ENCODE measurements around the gene OLIG2. TPM values are rescaled to one million over a fixed set of nuclear protein-coding genes. Genes with fewer than 3 reads are reported as not detected.

OLIG2 gene
- total RNA-seq, 2 donors from 2014 or later, result 0.53 TPM; not detected in 1

- TF ChIP-seq CTCF (conservative IDR thresholded peaks at IDR 0.05), result no peak
- no peak overlapping the region for H3K4me3 Mint-ChIP-seq
- peaks cover 44% of the 10 kb centered on the region for H3K4me1 Mint-ChIP-seq
- H3K27ac Mint-ChIP-seq, result no peak overlapping the region
- no peaks in the 10 kb centered on the region for H3K36me3 Mint-ChIP-seq (ENCODE audit: low read depth)
- H3K36me3 ChIP-seq (ENCODE audit: control insufficient read depth, insufficient read depth, low read length), result no peaks in the 10 kb centered on the region
- DNase-seq, result no peak
- peaks cover 7% of the 10 kb centered on the region for H3K9me3 ChIP-seq (ENCODE audit: control insufficient read depth, low read length)
- H3K9me3 Mint-ChIP-seq, result peaks cover 5% of the 10 kb centered on the region
- peaks cover 68% of the 10 kb centered on the region for H3K27me3 Mint-ChIP-seq (ENCODE audit: insufficient read depth)
- no peak overlapping the region for H3K9ac ChIP-seq (ENCODE audit: extremely low read depth, low read length, poor library complexity, severe bottlenecking)
- H3K4me3 ChIP-seq (ENCODE audit: low read length), result no peak overlapping the region
- no peak overlapping the region for H3K27ac ChIP-seq (ENCODE audit: low read depth, low read length)
- H3K27me3 ChIP-seq (ENCODE audit: control insufficient read depth, insufficient read depth, low read length, poor library complexity, severe bottlenecking), result peaks cover 64% of the 10 kb centered on the region
- 85 to 93% methylated on average over 4 of the region's 4 CpGs for WGBS, 2 experiments (ENCODE audit: insufficient coverage in 1 of 2, insufficient read length in 1 of 2)
- H3K4me1 ChIP-seq (ENCODE audit: control insufficient read depth, insufficient read depth, low read length), result peaks cover 16% of the 10 kb centered on the region
These were observed 47.9 kb downstream of the OLIG2 start for GRCh38 chr21:33073636-33074035.

- H3K9ac ChIP-seq (ENCODE audit: extremely low read depth, low read length, poor library complexity, severe bottlenecking), result no peak overlapping the region
- H3K27ac ChIP-seq (ENCODE audit: low read depth, low read length), result no peak overlapping the region
These were observed 49.4 kb downstream of the OLIG2 start for GRCh38 chr21:33075128-33075527.

GRCh38 chr21:33075596-33076195, 50.0 kb downstream of the OLIG2 start:
- H3K9ac ChIP-seq (ENCODE audit: extremely low read depth, low read length, poor library complexity, severe bottlenecking), result no peak overlapping the region
- WGBS, 2 experiments (ENCODE audit: insufficient coverage in 1 of 2, insufficient read length in 1 of 2), result 40 to 47% methylated on average over 9 to 11 of the region's 11 CpGs
- H3K9me3 ChIP-seq (ENCODE audit: control insufficient read depth, low read length), result no peaks in the 10 kb centered on the region
- peak; percentile 34 for TF ChIP-seq CTCF (conservative IDR thresholded peaks at IDR 0.05)
- peak overlapping the region; percentile 23 for H3K27ac Mint-ChIP-seq
- H3K4me3 ChIP-seq (ENCODE audit: low read length), result no peak overlapping the region
- peaks cover 44% of the 10 kb centered on the region for H3K27me3 ChIP-seq (ENCODE audit: control insufficient read depth, insufficient read depth, low read length, poor library complexity, severe bottlenecking)
- H3K27ac ChIP-seq (ENCODE audit: low read depth, low read length), result no peak overlapping the region
- H3K27me3 Mint-ChIP-seq (ENCODE audit: insufficient read depth), result peaks cover 57% of the 10 kb centered on the region
- peaks cover 16% of the 10 kb centered on the region for H3K4me1 ChIP-seq (ENCODE audit: control insufficient read depth, insufficient read depth, low read length)
- no peaks in the 10 kb centered on the region for H3K9me3 Mint-ChIP-seq
- DNase-seq, result peak; percentile 83
- H3K36me3 Mint-ChIP-seq (ENCODE audit: low read depth), result no peaks in the 10 kb centered on the region
- peak overlapping the region; percentile 34 for H3K4me3 Mint-ChIP-seq
- peaks cover 46% of the 10 kb centered on the region for H3K4me1 Mint-ChIP-seq
- no peaks in the 10 kb centered on the region for H3K36me3 ChIP-seq (ENCODE audit: control insufficient read depth, insufficient read depth, low read length)

More at GRCh38 chr21:33075128-33075527, 49.4 kb downstream of the OLIG2 start:
- DNase-seq, result peak; percentile 87
- Histone ChIP-seq H3K27me3 (ENCODE audit: control insufficient read depth, insufficient read depth, low read length, poor library complexity, severe bottlenecking) (peaks cover 50% of the 10 kb centered on the region), H3K4me1 (ENCODE audit: control insufficient read depth, insufficient read depth, low read length) (peaks cover 16% of the 10 kb centered on the region), H3K4me3 (ENCODE audit: low read length) (peak overlapping the region; percentile 16), H3K9me3 (ENCODE audit: control insufficient read depth, low read length) (no peaks in the 10 kb centered on the region), H3K36me3 (ENCODE audit: control insufficient read depth, insufficient read depth, low read length) (no peaks in the 10 kb centered on the region)
- Mint-ChIP-seq H3K27ac (no peak overlapping the region), H3K27me3 (ENCODE audit: insufficient read depth) (peaks cover 58% of the 10 kb centered on the region), H3K9me3 (no peaks in the 10 kb centered on the region), H3K36me3 (ENCODE audit: low read depth) (no peaks in the 10 kb centered on the region), H3K4me3 (peak overlapping the region; percentile 34), H3K4me1 (peaks cover 46% of the 10 kb centered on the region)
- WGBS, 2 experiments (ENCODE audit: insufficient coverage in 1 of 2, insufficient read length in 1 of 2), result 20 to 25% methylated on average over 5 to 9 of the region's 9 CpGs
- no peak for TF ChIP-seq CTCF (conservative IDR thresholded peaks at IDR 0.05)

Measured in endodermal cell (in vitro differentiated cells).